ENCODE results near the gene PCBP3. TPM values are rescaled to one million over a fixed set of nuclear protein-coding genes. Genes with fewer than 3 reads are reported as not detected.

The PCBP3 gene
- total and polyA plus RNA-seq, 4 donors = 0.36 to 1.6 (median 0.42) TPM

GRCh38 chr21:45973475-45974072, 330.0 kb downstream of the PCBP3 start (continued):
- TF ChIP-seq MAX (IDR thresholded peaks at IDR 0.05) (no peak), HNF4G (IDR thresholded peaks at IDR 0.05) (no peak)

DNA sequence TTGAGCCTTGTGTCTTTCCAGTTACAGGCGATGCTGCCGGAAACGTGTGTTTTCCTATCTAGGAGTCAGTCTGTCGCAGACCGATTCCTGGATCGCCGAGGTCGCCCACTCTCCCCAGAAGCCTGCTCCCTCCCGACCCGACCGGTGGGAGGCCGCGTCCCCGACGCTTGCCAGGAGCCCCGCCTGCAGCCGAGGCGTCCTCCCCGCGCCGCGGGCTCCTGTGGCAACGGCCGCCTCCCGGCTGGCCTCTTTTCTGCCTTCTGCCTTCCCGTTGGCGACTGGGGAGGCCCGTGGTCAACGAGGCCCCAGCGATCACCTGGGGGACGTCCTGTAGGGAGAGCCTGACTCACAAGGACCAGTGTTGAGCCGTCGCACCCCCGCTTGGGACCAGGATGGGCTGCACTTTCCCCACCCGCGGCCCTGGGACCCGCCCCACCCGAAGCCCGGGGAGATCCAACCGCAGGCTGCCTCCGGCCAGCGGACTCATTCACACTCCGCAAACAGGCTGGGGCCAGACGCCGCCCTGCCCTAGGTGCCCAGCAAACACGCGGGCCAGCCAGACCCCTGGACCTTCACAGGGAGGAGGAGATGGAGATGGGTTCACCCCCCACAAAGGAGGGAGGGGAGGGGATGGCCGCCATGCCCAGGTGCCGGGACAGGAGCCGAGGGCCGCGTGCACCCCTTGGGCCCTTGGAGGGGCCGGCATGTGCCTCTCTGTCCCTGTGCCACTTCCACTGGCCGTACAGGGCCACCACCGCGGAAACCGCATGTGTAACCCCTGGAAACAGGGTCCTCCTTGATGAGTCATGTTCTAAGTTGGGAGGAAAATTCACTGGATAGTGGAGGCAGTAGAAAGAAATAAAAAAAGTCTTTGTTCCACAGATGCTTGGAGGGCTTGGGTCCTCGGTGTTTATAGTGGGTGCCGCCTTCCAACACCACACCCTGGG, 330.8 kb downstream of the PCBP3 start:
- Histone ChIP-seq H3K4me1 (ENCODE audit: control insufficient read depth in 4 of 4, insufficient read depth in 4 of 4, low read length in 3 of 4) (peaks cover 17 to 32% (median 23%) of the 10 kb centered on the region in 4 donors), H3K4me3 (ENCODE audit: low read depth in 1 of 3, low read length in 3 of 3) (peak overlapping the region; percentile 32 to 65 (median 55)), H3K27me3 (ENCODE audit: control insufficient read depth in 4 of 4, insufficient read depth in 4 of 4, low read length in 3 of 4) (peaks cover 0 to 7% (median 2%) of the 10 kb centered on the region in 4 donors), H3K36me3 (ENCODE audit: control insufficient read depth in 4 of 4, insufficient read depth in 3 of 4, low read depth in 1 of 4, low read length in 3 of 4) (no peaks in the 10 kb centered on the region), H3K27ac (ENCODE audit: low read depth in 1 of 2, low read length in 2 of 2) (peak overlapping the region; percentile 74 to 79), H3K9ac (ENCODE audit: low read depth in 1 of 2, low read length in 2 of 2) (peak overlapping the region in 1 of 2 donors; percentile 47), H3K9me3 (ENCODE audit: control insufficient read depth in 4 of 4, low read length in 3 of 4) (no peaks in the 10 kb centered on the region)
- whole genome bisulfite sequencing = 4% methylated on average over 59 of the region's 59 CpGs
- no peak for TF ChIP-seq FOXA1 (IDR thresholded peaks at IDR 0.05)
- peak; percentile 36 to 56 for TF ChIP-seq JUND (IDR thresholded peaks at IDR 0.05)
- no peak for DNase-seq (ENCODE audit: low spot score)

GRCh38 chr21:45975020-45975666, 331.6 kb downstream of the PCBP3 start:
- 20% methylated on average over 33 of the region's 33 CpGs for WGBS
- no peak overlapping the region for H3K4me3 ChIP-seq (ENCODE audit: low read depth in 1 of 3, low read length in 3 of 3)
- peaks cover 17 to 32% (median 23%) of the 10 kb centered on the region in 4 donors for H3K4me1 ChIP-seq (ENCODE audit: control insufficient read depth in 4 of 4, insufficient read depth in 4 of 4, low read length in 3 of 4)
- H3K27ac ChIP-seq (ENCODE audit: low read depth in 1 of 2, low read length in 2 of 2) = peak overlapping the region; percentile 17 to 79
- no peaks in the 10 kb centered on the region for H3K36me3 ChIP-seq (ENCODE audit: control insufficient read depth in 4 of 4, insufficient read depth in 3 of 4, low read depth in 1 of 4, low read length in 3 of 4)
- no peak overlapping the region for H3K9ac ChIP-seq (ENCODE audit: low read depth in 1 of 2, low read length in 2 of 2)
- no peak for DNase-seq (ENCODE audit: low spot score)
- H3K9me3 ChIP-seq (ENCODE audit: control insufficient read depth in 4 of 4, low read length in 3 of 4) = no peaks in the 10 kb centered on the region
- TF ChIP-seq HNF4G (IDR thresholded peaks at IDR 0.05) (no peak), MAX (IDR thresholded peaks at IDR 0.05) (no peak), FOXA2 (IDR thresholded peaks at IDR 0.05) (no peak), EGR1 (IDR thresholded peaks at IDR 0.05; ENCODE audit: low read depth in 2 of 2) (no peak), NR2F2 (IDR thresholded peaks at IDR 0.05) (no peak), FOXA1 (IDR thresholded peaks at IDR 0.05) (no peak), HNF4A (conservative IDR thresholded peaks at IDR 0.05) (no peak), GABPA (IDR thresholded peaks at IDR 0.05 in 1 of 2, conservative IDR thresholded peaks at IDR 0.05 in 1 of 2) (no peak), RAD21 (IDR thresholded peaks at IDR 0.05) (no peak), ZBTB33 (IDR thresholded peaks at IDR 0.05) (no peak), TAF1 (conservative IDR thresholded peaks at IDR 0.05) (no peak), YY1 (IDR thresholded peaks at IDR 0.05) (no peak), JUND (IDR thresholded peaks at IDR 0.05) (no peak), RXRA (IDR thresholded peaks at IDR 0.05) (no peak)
- TF ChIP-seq, protein P1, sequence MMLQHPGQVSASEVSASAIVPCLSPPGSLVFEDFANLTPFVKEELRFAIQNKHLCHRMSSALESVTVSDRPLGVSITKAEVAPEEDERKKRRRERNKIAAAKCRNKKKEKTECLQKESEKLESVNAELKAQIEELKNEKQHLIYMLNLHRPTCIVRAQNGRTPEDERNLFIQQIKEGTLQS (IDR thresholded peaks at IDR 0.05) = no peak
- TF ChIP-seq, protein P2, sequence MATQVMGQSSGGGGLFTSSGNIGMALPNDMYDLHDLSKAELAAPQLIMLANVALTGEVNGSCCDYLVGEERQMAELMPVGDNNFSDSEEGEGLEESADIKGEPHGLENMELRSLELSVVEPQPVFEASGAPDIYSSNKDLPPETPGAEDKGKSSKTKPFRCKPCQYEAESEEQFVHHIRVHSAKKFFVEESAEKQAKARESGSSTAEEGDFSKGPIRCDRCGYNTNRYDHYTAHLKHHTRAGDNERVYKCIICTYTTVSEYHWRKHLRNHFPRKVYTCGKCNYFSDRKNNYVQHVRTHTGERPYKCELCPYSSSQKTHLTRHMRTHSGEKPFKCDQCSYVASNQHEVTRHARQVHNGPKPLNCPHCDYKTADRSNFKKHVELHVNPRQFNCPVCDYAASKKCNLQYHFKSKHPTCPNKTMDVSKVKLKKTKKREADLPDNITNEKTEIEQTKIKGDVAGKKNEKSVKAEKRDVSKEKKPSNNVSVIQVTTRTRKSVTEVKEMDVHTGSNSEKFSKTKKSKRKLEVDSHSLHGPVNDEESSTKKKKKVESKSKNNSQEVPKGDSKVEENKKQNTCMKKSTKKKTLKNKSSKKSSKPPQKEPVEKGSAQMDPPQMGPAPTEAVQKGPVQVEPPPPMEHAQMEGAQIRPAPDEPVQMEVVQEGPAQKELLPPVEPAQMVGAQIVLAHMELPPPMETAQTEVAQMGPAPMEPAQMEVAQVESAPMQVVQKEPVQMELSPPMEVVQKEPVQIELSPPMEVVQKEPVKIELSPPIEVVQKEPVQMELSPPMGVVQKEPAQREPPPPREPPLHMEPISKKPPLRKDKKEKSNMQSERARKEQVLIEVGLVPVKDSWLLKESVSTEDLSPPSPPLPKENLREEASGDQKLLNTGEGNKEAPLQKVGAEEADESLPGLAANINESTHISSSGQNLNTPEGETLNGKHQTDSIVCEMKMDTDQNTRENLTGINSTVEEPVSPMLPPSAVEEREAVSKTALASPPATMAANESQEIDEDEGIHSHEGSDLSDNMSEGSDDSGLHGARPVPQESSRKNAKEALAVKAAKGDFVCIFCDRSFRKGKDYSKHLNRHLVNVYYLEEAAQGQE (IDR thresholded peaks at IDR 0.05) = no peak
- TF ChIP-seq, protein P3, sequence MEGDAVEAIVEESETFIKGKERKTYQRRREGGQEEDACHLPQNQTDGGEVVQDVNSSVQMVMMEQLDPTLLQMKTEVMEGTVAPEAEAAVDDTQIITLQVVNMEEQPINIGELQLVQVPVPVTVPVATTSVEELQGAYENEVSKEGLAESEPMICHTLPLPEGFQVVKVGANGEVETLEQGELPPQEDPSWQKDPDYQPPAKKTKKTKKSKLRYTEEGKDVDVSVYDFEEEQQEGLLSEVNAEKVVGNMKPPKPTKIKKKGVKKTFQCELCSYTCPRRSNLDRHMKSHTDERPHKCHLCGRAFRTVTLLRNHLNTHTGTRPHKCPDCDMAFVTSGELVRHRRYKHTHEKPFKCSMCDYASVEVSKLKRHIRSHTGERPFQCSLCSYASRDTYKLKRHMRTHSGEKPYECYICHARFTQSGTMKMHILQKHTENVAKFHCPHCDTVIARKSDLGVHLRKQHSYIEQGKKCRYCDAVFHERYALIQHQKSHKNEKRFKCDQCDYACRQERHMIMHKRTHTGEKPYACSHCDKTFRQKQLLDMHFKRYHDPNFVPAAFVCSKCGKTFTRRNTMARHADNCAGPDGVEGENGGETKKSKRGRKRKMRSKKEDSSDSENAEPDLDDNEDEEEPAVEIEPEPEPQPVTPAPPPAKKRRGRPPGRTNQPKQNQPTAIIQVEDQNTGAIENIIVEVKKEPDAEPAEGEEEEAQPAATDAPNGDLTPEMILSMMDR (IDR thresholded peaks at IDR 0.05; ENCODE audit: low read depth, low read length, missing input control) = no peak
- H3K27me3 ChIP-seq (ENCODE audit: control insufficient read depth in 4 of 4, insufficient read depth in 4 of 4, low read length in 3 of 4) = peaks cover 0 to 7% (median 2%) of the 10 kb centered on the region in 4 donors
